Hepatocyte (in vitro differentiated cells): ENCODE data around the gene PRTFDC1.

Experiments
- CTCF ChIP-seq: fragments of 200-600 bp; sonication (generic); IDR thresholded peaks from 2 replicates; pipeline ENCODE4 v1.5.1; 2016; ENCODE audit warnings: antibody characterized with exemption, mild to moderate bottlenecking; ENCODE audit not compliant: poor library complexity
- EZH2 ChIP-seq: fragments of 200-600 bp; sonication (generic); IDR thresholded peaks from 2 replicates; pipeline ENCODE4 v1.6.1; 2016; ENCODE audit warnings: antibody characterized with exemption, mild to moderate bottlenecking, borderline replicate concordance
- EZH2phosphoT487 ChIP-seq: fragments of 200-600 bp; sonication (generic); IDR thresholded peaks from one replicate; pipeline ENCODE4 v1.6.1; 2018; ENCODE audit warnings: antibody characterized with exemption, mild to moderate bottlenecking, low read depth, moderate library complexity; ENCODE audit not compliant: unreplicated experiment, severe bottlenecking

GRCh38 chr10:24804392-24804791 lies 148.0 kb downstream of the PRTFDC1 start:
- no peak for TF ChIP-seq EZH2
- TF ChIP-seq CTCF: no peak
- TF ChIP-seq EZH2phosphoT487: no peak
